GM12878 (cell line): ENCODE data around the gene SAMD15. TPM values are rescaled to one million over a fixed set of nuclear protein-coding genes. Genes with fewer than 3 reads are reported as not detected.

Experiments
- ATF7 ChIP-seq: fragments of 450-650 bp; IDR thresholded peaks from 2 replicates; pipeline ENCODE4 v1.6.1; 2016; ENCODE audit warnings: low read depth, mild to moderate bottlenecking
- BACH1 ChIP-seq: fragments of 450-650 bp; IDR thresholded peaks from 2 replicates; pipeline ENCODE4 v1.6.1; 2017; ENCODE audit warnings: mild to moderate bottlenecking, borderline replicate concordance
- BMI1 ChIP-seq: fragments of 450-650 bp; IDR thresholded peaks from 2 replicates; pipeline ENCODE4 v1.6.1; 2016; ENCODE audit warnings: mild to moderate bottlenecking, moderate library complexity, borderline replicate concordance
- CEBPB ChIP-seq, 2 experiments: fragments of 150-350 bp in 1 of 2; IDR thresholded peaks; 2 replicates each; pipeline ENCODE4 v1.6.1; 2012 to 2014; ENCODE audit warnings: low read depth in 2 of 2, low read length in 2 of 2, borderline replicate concordance in 1 of 2, inconsistent platforms in 1 of 2
- CREB1 ChIP-seq: IDR thresholded peaks from 2 replicates; pipeline ENCODE4 v1.6.1; 2012; ENCODE audit warnings: low read depth, mild to moderate bottlenecking, inconsistent platforms
- E2F8 ChIP-seq: fragments of 450-650 bp; IDR thresholded peaks from 2 replicates; pipeline ENCODE4 v1.6.1; 2018; ENCODE audit warnings: mild to moderate bottlenecking, low read depth, moderate library complexity; ENCODE audit not compliant: partially characterized antibody
- EP300 ChIP-seq, 2 experiments: fragments of 150-350 bp in 1 of 2; IDR thresholded peaks; 2 replicates each; pipeline ENCODE4 v1.6.1; 2011 to 2012; ENCODE audit warnings: low read depth in 2 of 2, low read length in 2 of 2, borderline replicate concordance in 1 of 2, improper control_type of control experiment in 1 of 2, inconsistent platforms in 1 of 2; ENCODE audit not compliant: control insufficient read depth in 1 of 2
- FOXK2 ChIP-seq: fragments of 450-650 bp; IDR thresholded peaks from 2 replicates; pipeline ENCODE4 v1.6.1; 2017; ENCODE audit warnings: mild to moderate bottlenecking, moderate library complexity
- MEF2A ChIP-seq: IDR thresholded peaks from 2 replicates; pipeline ENCODE4 v1.6.1; 2011; ENCODE audit warnings: low read depth, mild to moderate bottlenecking, low read length, moderate library complexity; ENCODE audit not compliant: insufficient read depth
- MYB ChIP-seq: fragments of 150-350 bp; IDR thresholded peaks from 2 replicates; pipeline ENCODE4 v1.6.1; 2014; ENCODE audit warnings: mild to moderate bottlenecking, low read depth, low read length, borderline replicate concordance
- NR2C1 ChIP-seq: fragments of 450-650 bp; IDR thresholded peaks from 2 replicates; pipeline ENCODE4 v1.6.1; 2017; ENCODE audit warnings: antibody characterized with exemption, mild to moderate bottlenecking, moderate library complexity
- NR2F1 ChIP-seq: fragments of 450-650 bp; conservative IDR thresholded peaks from 2 replicates; pipeline ENCODE4 v1.6.1; 2017; ENCODE audit warnings: mild to moderate bottlenecking
- POLR2AphosphoS2 ChIP-seq: IDR thresholded peaks from 2 replicates; pipeline ENCODE4 v1.6.1; 2011; ENCODE audit warnings: low read depth, mild to moderate bottlenecking, low read length, improper control_type of control experiment, moderate library complexity
- POU2F2 ChIP-seq: IDR thresholded peaks from 3 replicates; pipeline ENCODE4 v1.6.1; 2011; ENCODE audit warnings: low read depth, mild to moderate bottlenecking, low read length, borderline replicate concordance
- RBBP5 ChIP-seq: fragments of 200-600 bp; sonication (generic); conservative IDR thresholded peaks from 2 replicates; pipeline ENCODE4 v1.6.1; 2016
- SMAD1 ChIP-seq: fragments of 450-650 bp; IDR thresholded peaks from 2 replicates; pipeline ENCODE4 v1.6.1; 2018; ENCODE audit warnings: mild to moderate bottlenecking, low read depth; ENCODE audit not compliant: partially characterized antibody
- SMAD5 ChIP-seq: IDR thresholded peaks from 2 replicates; pipeline ENCODE4 v1.6.1; 2016; ENCODE audit warnings: antibody characterized with exemption, low read depth
- SP1 ChIP-seq: IDR thresholded peaks from one replicate; pipeline ENCODE4 v1.6.1; 2011; ENCODE audit warnings: low read depth, low read length
- TCF7 ChIP-seq: IDR thresholded peaks from 2 replicates; pipeline ENCODE4 v1.6.1; 2014; ENCODE audit warnings: antibody characterized with exemption, borderline replicate concordance
- WRNIP1 ChIP-seq: IDR thresholded peaks from 2 replicates; pipeline ENCODE4 v1.6.1; 2011; ENCODE audit warnings: low read depth, low read length, improper control_type of control experiment, borderline replicate concordance
- YY1 ChIP-seq: IDR thresholded peaks from 2 replicates; pipeline ENCODE4 v1.6.1; 2011; ENCODE audit warnings: low read depth, mild to moderate bottlenecking, low read length
- ZNF24 ChIP-seq: fragments of 450-650 bp; IDR thresholded peaks from 2 replicates; pipeline ENCODE4 v1.6.1; 2017; ENCODE audit warnings: antibody characterized with exemption, mild to moderate bottlenecking
- ZNF274 ChIP-seq: IDR thresholded peaks from one replicate; pipeline ENCODE4 v1.8.0; 2011; ENCODE audit not compliant: insufficient read length, insufficient read depth
- polyA plus RNA-seq, 11 experiments: library from polyadenylated mRNA; depleted of rRNA in 4 of 11; unstranded in 6 of 11; stranded (reverse) in 5 of 11; fragments of >200 nt; fragmentation: Nextera tagmentation in 4 of 11; fragmentation: Illumina TruSeq in 1 of 11; extraction: Ambion mirVana in 4 of 11; extraction: Trizol in 1 of 11; gene quantifications; 1 replicate in 1 of 11; 2 replicates in 10 of 11; pipeline versions ENCODE4 v1.2.1 to v1.2.3, GENCODE V29; 2011 to 2016; ENCODE audit warnings: inconsistent platforms in 2 of 11, missing spikeins in 2 of 11, low read depth in 1 of 11
- total RNA-seq, 4 experiments: library from RNA; depleted of rRNA in 3 of 4; stranded (reverse); fragments of >200 nt in 3 of 4; fragmentation: Illumina TruSeq in 1 of 4; extraction: Trizol in 1 of 4; gene quantifications; 2 replicates each; pipeline versions ENCODE4 v1.2.1 to v1.2.3, GENCODE V29; 2013 to 2021
- TF ChIP-seq, protein P1 (sequence below): fragments of 450-650 bp; IDR thresholded peaks from 2 replicates; pipeline ENCODE4 v1.6.1; 2017; ENCODE audit warnings: mild to moderate bottlenecking
- TF ChIP-seq, protein P2 (sequence below): fragments of 450-650 bp; IDR thresholded peaks from 2 replicates; pipeline ENCODE4 v1.6.1; 2018; ENCODE audit warnings: borderline replicate concordance, mild to moderate bottlenecking; ENCODE audit not compliant: partially characterized antibody

Gene SAMD15
- total and polyA plus RNA-seq, 10 of the 15 experiments (the other 5 are each of a cell fraction or from before 2014, with no cell fraction given) = 0.33 to 2.0 (median 0.97) TPM

GRCh38 chr14:77376771-77377501, at the start of gene SAMD15, which contains the start of gene TMED8 (continued):
- TF ChIP-seq, protein P1, sequence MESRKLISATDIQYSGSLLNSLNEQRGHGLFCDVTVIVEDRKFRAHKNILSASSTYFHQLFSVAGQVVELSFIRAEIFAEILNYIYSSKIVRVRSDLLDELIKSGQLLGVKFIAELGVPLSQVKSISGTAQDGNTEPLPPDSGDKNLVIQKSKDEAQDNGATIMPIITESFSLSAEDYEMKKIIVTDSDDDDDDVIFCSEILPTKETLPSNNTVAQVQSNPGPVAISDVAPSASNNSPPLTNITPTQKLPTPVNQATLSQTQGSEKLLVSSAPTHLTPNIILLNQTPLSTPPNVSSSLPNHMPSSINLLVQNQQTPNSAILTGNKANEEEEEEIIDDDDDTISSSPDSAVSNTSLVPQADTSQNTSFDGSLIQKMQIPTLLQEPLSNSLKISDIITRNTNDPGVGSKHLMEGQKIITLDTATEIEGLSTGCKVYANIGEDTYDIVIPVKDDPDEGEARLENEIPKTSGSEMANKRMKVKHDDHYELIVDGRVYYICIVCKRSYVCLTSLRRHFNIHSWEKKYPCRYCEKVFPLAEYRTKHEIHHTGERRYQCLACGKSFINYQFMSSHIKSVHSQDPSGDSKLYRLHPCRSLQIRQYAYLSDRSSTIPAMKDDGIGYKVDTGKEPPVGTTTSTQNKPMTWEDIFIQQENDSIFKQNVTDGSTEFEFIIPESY = no peak
- TF ChIP-seq SMAD1 (no peak), E2F8 (no peak), WRNIP1 (no peak), POLR2AphosphoS2 (no peak), BACH1 (peak; percentile 82), ZNF24 (0 out of 2 replicates have a peak, but pooled peaks have one; percentile 47), POU2F2 (no peak), MEF2A (no peak), FOXK2 (no peak), RBBP5 (no peak), ZNF274 (no peak), CREB1 (no peak), YY1 (peak; percentile 93), MYB (no peak), ATF7 (no peak), BMI1 (peak; percentile 93), SP1 (no peak), CEBPB (IDR thresholded peaks at IDR 0.05; ENCODE audit: borderline replicate concordance in 1 of 2, low read depth in 2 of 2, low read length in 2 of 2) (no peak), EP300 (IDR thresholded peaks at IDR 0.05; ENCODE audit: borderline replicate concordance in 1 of 2, control insufficient read depth in 1 of 2, low read depth in 2 of 2, low read length in 2 of 2) (no peak), TCF7 (no peak), NR2C1 (no peak), NR2F1 (peak; percentile 70; the same call in 1 of the 2 replicates), SMAD5 (0 out of 2 replicates have a peak, but pooled peaks have one; percentile 38)
- TF ChIP-seq, protein P2, sequence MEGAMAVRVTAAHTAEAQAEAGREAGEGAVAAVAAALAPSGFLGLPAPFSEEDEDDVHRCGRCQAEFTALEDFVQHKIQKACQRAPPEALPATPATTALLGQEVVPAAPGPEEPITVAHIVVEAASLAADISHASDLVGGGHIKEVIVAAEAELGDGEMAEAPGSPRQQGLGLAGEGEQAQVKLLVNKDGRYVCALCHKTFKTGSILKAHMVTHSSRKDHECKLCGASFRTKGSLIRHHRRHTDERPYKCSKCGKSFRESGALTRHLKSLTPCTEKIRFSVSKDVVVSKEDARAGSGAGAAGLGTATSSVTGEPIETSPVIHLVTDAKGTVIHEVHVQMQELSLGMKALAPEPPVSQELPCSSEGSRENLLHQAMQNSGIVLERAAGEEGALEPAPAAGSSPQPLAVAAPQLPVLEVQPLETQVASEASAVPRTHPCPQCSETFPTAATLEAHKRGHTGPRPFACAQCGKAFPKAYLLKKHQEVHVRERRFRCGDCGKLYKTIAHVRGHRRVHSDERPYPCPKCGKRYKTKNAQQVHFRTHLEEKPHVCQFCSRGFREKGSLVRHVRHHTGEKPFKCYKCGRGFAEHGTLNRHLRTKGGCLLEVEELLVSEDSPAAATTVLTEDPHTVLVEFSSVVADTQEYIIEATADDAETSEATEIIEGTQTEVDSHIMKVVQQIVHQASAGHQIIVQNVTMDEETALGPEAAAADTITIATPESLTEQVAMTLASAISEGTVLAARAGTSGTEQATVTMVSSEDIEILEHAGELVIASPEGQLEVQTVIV = peak; percentile 68
